Neural progenitor cell (in vitro differentiated cells): ENCODE data around the gene RNU1-4.
"Not testable (repeated sequence)": the region's sequence is repeated elsewhere in the genome, so short reads cannot be mapped to it uniquely, and the experiment has no call there.

Experiments used
- EZH2 ChIP-seq: fragments of 200-600 bp; sonication (generic); IDR thresholded peaks from 2 replicates; pipeline ENCODE4 v1.6.1; 2017; ENCODE audit warnings: antibody characterized with exemption, mild to moderate bottlenecking, moderate library complexity
- TF ChIP-seq, protein P1 (sequence below): fragments of 200-600 bp; sonication (generic); IDR thresholded peaks from 2 replicates; pipeline ENCODE4 v1.5.1; 2017; ENCODE audit warnings: antibody characterized with exemption, mild to moderate bottlenecking

DNA sequence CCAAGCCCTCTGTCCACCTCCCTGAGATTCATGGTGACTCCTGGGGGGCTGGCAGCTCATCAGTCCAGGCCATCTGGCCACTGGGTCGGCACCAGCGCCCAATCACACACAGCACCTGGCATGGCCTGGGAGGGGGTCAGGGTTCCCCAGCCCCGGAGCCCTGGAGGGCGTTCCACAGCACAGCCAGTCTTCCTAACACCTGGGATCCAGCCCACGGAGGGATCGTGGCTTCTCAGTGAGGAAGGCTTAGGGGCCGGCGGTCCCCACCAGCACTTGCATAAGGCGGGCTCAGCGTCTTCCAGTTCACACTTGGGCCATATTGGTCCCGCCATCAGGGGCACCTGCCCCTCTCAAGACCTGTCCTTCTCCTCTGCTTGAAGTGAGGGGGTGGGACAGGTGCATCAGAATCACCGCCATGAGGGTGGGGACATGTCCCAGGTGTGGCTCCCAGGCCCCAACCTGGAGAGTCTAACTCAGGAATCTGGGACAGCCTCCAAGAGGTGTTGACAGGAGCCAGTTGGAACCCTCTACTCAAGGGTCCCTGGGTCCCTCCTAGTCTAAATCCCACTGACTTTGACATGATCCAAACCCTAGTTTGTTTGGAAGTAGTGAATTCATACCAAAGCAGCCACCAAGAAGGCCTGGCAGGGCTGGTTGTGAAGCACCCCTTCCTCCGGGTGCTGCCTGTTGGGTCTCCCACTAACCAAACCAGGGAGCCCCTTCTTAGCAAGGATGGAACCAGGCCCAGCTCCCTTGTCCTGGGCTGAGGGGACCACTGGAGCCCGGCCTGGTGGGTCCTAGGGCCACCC is 22.0 kb upstream of the RNU1-4 start:
- TF ChIP-seq, protein P1, sequence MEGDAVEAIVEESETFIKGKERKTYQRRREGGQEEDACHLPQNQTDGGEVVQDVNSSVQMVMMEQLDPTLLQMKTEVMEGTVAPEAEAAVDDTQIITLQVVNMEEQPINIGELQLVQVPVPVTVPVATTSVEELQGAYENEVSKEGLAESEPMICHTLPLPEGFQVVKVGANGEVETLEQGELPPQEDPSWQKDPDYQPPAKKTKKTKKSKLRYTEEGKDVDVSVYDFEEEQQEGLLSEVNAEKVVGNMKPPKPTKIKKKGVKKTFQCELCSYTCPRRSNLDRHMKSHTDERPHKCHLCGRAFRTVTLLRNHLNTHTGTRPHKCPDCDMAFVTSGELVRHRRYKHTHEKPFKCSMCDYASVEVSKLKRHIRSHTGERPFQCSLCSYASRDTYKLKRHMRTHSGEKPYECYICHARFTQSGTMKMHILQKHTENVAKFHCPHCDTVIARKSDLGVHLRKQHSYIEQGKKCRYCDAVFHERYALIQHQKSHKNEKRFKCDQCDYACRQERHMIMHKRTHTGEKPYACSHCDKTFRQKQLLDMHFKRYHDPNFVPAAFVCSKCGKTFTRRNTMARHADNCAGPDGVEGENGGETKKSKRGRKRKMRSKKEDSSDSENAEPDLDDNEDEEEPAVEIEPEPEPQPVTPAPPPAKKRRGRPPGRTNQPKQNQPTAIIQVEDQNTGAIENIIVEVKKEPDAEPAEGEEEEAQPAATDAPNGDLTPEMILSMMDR, result not testable (repeated sequence)
- not testable (repeated sequence) for TF ChIP-seq EZH2
